GF-D8 (cell line): Measurements from ENCODE around the gene ATN1.
A peak's percentile ranks its signal among the peaks of the same experiment; 100 is the strongest.
"Not testable (repeated sequence)": the region's sequence is repeated elsewhere in the genome, so short reads cannot be mapped to it uniquely, and the experiment has no call there.

Experiments used
- DNase-seq: peaks from one replicate; lab custom pipeline; 2025; lab: John Stamatoyannopoulos, UW

The ATN1 gene, protein sequence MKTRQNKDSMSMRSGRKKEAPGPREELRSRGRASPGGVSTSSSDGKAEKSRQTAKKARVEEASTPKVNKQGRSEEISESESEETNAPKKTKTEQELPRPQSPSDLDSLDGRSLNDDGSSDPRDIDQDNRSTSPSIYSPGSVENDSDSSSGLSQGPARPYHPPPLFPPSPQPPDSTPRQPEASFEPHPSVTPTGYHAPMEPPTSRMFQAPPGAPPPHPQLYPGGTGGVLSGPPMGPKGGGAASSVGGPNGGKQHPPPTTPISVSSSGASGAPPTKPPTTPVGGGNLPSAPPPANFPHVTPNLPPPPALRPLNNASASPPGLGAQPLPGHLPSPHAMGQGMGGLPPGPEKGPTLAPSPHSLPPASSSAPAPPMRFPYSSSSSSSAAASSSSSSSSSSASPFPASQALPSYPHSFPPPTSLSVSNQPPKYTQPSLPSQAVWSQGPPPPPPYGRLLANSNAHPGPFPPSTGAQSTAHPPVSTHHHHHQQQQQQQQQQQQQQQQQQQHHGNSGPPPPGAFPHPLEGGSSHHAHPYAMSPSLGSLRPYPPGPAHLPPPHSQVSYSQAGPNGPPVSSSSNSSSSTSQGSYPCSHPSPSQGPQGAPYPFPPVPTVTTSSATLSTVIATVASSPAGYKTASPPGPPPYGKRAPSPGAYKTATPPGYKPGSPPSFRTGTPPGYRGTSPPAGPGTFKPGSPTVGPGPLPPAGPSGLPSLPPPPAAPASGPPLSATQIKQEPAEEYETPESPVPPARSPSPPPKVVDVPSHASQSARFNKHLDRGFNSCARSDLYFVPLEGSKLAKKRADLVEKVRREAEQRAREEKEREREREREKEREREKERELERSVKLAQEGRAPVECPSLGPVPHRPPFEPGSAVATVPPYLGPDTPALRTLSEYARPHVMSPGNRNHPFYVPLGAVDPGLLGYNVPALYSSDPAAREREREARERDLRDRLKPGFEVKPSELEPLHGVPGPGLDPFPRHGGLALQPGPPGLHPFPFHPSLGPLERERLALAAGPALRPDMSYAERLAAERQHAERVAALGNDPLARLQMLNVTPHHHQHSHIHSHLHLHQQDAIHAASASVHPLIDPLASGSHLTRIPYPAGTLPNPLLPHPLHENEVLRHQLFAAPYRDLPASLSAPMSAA (N-terminal part only)

DNA sequence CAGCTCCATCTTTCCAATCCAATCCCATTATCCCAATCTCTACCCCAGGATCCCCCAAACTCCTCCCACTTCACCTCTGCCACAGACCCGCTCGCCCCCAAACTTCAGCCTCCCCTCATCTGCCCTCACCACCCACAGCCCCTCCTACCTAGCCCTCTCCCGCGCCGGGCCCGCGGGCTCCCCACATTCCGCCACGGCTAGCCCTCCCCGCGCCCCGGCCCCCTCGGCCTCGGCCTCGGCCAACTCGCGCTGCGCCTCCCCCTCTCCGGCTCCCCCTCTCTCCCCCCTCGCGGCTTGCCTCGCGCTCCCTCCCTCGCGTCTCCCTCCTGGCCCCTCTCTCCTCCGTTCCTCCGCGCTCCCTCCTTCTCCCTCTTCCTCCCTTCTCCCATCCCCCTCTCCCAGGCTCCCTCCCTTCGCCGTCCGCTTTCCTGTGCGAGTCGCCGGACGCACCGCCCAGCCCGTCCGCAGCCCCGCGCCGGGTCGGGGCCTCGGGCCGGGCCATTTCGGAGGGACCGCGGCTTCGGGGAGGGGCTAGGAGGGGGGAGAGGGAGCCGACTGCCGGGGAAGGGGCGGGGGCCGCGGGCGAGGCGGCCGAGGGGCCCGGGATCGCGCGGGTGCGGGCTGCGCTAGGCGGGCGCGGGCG, at the start of gene ATN1:
Gene ATN1 (plus strand): TSS at position 581 of the 643 bp plus-strand sequence. CDS start 6,043 bp downstream, outside the sequence.
- DNase-seq: peak; percentile 26

DNA sequence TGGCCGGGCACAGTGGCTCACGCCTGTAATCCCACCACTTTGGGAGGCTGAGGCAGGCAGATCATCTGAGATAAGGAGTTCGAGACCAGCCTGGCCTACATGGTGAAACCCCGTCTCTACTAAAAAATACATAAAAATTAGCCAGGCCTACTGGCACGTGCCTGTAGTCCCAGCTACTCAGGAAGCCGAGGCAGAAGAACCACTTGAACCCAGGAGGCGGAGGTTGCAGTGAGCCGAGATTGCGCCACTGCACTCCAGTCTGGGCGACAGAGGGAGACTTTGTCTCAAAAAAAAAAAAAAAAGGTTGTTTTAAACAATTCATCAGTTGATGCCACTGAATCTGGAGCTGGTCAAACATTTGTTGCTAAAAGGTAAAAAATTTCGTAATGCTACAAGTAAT, 47.9 kb upstream of the ATN1 start:
- DNase-seq: not testable (repeated sequence)

DNA sequence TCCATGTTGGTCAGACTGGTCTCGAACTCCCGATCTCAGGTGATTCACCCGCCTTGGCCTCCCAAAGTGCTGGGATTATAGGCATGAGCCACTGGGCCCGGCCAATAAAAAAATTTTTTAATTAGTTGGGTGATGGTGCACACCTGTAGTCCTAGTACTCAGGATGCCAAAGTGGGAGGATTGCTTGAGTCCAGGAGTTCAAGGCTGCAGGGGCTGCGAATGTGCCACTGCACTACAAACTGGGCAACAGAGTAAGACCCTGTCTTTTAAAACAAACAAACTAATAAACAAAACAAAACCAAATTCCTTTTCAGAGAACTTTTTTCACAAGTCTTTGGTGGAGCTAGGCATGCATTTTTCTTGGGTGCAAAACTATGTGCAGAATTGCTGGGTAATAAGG, 44.5 kb upstream of the ATN1 start:
- no peak for DNase-seq

DNA sequence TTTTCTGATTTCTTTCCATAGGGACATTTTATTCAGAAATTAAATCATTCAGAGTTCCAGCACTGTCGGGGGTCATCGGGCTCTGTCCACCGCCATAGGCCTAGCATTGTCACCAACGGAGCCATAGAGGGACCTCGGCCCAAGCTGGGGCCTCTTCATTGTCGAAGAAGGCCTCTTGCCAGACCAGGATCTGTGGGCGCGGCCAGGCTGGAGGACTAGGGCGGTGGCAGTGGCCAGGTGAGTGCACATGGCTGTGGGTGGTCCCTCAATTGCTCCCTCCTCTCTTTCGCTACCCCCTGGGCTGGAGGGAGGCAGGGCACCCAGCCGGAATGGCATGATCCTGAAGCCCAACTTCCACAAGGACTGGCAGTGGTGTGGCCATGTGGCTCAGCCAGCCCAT, 44.1 kb upstream of the ATN1 start:
- no peak for DNase-seq

DNA sequence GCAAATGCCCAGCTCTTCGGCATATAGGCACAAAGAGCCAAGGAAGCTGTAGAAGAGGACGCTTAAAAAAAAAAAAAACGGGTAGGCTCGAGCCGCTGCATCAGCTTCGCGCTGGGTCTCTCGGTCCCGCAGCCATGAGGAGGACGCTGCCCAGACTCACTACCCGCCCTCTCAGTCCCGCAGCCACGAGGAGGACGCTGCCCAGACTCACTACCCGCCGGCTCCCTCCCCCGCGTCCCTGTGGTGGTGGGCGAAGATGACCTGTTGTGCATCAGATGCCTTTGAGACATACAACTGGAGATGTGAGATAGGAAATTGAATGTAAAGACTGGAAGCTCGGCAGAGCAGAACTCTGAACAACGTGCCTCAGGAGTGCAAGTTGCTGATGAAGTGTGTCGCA, 43.2 kb upstream of the ATN1 start:
- DNase-seq: no peak

DNA sequence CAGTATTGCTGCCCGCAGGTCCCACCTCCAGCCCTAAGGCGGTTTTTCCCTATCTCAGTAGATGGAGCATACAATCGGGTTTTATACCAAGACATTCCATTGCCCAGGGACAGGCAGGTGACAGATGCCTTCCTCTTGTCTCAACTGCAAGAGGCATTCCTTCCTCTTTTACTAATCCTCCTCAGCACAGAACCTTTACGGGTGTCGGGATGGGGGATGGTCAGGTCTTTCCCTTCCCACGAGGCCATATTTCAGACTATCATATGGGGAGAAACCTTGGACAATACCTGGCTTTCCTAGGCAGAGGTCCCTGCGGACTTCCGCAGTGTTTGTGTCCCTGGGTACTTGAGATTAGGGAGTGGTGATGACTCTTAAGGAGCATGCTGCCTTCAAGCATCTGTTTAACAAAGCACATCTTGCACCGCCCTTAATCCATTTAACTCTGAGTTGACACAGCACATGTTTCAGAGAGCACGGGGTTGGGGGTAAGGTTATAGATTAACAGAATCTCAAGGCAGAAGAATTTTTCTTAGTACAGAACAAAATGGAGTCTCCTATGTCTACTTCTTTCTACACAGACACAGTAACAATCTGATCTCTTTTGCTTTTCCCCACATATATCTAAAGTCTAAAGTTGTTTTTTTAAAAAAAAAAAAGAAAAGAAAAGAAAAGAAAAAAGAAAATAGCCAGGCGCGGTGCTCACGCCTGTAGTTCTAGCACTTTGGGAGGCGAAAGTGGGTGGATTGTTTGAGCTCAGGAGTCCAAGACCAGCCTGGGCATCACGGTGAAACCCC, 41.4 kb upstream of the ATN1 start:
- DNase-seq: not testable (repeated sequence)

DNA sequence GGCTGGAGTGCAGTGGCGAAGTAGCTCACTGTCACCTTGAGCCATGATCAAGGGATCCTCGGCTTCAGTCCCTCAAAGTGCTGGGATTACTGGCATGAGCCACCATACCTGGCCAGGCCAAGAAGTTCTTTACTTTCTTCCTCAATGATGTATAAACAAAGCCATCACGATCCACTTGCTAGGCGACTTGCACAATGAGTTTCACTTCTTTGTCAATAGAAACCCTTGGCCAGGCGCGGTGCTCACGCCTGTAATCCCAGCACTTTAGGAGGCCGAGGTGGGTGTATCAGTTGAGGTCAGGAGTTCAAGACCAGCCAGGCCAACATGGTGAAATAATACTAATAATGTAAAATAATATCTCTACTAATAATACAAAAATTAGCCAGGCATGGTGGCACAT, 40.3 kb upstream of the ATN1 start:
- DNase-seq: no peak

DNA sequence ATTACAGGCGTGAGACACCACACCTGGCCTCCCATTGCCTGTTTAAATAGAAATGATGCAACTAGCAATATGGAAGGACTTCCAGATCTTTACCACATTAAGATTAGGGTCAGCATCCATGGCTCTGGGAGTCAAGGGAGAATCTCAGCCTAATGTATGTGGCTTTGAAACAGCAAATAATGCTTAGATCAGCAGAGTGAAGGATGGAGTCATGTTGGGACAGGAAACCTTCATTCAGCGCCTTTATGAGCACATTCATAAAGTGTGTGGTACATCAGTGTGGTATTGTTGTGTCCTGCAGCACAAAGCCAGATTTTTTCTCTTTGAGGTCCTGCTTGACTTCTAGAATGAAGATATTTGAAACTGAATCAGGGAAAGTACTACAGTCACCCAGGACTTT, 39.4 kb upstream of the ATN1 start:
- DNase-seq: no peak

DNA sequence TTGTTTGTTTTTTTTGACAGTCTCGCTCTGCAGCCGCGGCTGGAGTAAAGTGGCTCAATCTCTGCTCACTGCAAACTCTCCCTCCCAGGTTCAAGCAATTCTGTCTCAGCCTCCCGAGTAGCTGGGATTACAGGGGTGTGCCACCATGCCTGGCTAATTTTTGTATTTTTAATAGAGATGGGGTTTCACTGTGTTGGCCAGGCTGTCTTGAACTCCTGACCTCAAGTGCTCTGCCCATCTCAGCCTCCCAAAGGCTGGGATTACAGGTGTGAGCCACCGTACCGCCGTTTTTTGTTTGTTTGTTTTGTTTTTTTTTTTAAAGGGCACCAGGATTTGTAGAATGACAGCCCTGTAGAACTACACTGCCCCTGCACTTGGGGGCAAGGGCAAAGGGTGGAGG, 39.0 kb upstream of the ATN1 start:
- DNase-seq: not testable (repeated sequence)

DNA sequence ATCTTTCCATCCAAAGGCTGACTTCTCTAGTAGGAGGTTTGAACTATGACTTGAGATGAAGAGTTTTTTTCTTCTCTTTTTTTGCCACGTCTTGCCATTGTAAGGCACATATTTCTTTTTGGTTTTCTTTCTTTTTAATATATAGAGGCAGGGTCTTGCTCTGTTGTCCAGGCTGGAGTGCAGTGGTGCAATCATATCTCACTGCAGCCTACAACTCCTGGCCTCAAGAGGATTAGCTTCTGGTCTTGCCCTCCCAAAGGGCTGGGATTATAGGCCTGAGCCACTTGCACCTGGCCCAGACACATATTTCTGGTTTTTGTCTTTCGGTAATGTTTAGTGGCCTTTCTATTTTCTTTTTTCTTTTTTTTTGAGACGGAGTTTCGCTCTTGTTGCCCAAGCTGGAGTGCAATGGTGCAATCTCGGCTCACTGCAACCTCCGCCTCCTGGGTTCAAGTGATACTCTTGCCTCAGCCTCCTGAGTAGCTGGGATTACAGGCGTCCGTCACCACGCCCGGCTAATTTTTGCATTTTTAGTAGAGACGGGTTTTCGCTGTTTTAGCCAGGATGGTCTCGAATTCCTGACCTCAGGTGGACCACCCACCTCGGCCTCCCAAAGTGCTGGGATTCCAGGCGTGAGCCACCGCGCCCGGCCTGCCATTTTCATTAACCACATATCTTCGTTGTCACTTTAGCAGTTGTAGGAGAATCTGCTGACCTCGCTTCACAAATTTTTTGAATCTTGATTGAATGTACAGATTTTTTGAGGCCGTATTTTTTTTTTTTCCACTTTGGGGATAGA, 37.8 kb upstream of the ATN1 start:
- not testable (repeated sequence) for DNase-seq

DNA sequence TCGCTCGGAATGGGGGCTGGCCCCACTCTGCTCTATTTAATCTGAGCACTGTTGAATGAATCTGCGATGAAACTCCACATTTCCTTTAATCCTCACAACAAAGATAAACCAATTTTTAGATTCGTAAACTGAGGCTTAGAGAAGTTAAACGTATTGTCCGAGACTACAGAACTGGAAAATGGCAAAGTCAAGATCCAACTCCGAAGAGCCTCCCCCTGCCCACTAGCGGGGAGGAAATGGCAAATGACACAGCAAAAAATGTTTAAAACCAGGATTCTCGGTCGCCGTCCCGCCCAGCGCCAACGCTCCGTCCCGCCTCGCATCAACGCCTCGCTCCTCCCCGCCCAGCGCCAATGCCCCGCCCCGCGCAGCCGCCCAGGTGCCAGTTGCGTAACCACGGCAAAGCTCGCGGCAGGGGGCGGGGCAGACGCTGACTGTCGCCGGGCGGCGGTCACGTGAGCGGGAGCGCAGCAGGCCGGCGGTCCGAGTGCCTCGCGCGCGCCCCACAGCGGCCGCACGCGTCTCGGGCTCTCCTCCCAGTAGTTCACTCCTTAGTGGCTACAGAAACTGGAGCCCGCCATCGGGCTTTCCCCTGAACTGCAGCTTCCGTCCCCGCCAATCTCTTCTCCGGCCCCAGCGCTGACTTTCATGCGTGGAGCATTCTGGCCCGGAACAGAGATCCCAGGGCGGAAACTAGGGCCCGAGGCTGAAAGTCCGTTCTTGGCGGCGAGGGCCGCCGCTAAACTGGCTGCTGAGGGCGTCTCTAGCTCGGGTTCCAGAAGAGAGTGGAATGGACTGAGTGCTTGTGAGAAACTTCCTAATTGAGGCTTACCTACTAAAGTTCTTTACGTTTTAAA, 36.7 kb upstream of the ATN1 start:
- DNase-seq: peak; percentile 90

DNA sequence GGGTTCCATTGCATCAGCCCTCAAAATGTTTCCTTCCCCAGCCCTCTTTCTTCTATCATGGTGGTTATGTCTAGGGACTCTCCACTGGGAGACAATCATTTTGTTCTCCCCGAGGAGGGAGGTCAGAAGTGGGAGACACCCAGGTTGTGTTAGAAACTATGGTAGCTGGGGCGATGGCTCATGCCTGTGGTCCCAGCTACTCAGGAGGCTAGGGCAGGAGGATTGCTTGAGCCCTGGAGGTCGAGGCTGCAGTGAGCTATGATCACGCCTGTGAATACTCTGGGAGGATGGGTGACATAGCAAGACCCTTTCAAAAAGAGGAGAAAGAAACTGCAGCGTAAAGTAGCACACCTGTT, 36.1 kb upstream of the ATN1 start:
- no peak for DNase-seq

DNA sequence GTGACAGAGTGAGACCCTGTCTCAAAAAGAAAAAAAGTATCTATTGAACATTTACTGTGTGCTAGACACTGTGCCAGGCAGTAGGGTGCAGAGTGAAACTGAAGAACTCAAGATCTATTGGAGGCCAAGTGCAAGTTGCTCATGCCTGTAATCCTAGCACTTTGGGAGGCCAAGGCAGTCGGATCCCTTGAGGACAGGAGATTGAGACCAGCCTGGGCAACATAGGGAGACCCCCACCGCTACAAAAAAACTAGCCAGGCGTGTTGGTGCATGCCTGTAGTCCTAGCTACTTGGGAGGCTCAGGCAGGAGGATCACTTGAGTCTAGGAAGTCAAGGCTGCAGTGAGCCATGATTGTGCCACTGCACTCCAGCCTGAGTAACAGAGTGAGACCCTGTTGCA, 35.1 kb upstream of the ATN1 start:
- not testable (repeated sequence) for DNase-seq

DNA sequence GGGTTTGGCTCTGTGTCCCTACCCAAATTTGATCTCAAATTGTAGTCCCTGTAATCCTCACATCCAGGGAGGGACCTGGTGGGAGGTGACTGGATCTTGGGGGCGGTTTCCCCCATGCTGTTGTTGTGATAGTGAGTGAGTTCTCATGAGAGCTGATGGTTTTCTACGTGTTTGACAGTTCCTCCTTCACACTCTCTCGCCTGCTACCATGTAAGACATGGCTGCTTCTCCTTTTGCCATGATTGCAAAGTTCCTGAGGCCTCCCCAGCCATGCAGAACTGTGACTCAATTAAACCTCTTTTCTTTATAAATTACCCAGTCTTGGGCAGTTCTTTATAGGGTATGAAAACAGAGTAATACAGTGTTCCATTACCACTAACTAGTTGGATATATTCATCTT, 33.4 kb upstream of the ATN1 start:
- no peak for DNase-seq

DNA sequence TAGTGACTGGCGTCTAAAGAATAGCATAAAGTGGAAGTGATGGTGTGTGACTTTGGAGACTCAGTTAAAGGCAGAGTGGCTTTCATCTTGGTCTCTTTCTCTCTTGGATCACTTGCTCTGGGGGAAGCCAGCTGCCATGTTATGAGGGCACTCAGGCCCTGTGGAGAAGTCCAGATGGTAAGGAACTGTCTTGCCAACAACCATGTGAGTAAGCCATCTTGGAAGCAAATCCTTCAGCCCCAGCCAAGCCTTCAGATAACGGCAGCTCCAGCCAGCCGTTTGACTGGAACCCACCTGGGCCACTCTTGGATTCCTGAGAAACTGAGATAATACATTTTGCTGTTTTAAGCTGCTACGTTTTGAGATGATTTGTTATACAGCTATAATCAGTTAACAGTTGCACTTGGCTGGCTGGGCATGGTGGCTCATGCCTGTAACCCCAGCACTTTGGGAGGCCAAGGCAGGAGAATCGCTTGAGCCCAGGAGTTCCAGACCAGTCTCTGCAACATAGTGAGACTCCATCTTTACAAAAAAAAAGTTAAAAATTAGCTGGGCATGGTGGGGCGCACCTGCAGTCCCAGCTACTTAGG, 30.8 kb upstream of the ATN1 start:
- no peak for DNase-seq

DNA sequence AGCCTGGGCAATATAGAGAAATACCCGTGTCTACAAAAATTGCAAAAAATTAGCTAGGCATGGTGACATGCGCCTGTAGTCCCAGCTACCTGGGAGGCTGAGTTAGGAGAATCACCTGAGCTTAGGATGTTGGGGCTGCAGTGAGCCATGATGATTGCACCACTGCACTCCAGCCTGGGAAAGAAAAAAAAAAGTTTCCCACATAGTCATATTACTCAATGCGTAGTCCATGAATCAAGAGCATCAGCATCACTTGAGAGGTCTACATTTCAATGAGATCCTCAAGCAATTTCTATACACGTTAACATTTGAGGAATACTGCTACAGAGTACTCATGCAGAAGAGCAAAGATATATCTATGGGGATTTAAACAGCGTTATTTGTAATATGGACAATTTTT, 28.3 kb upstream of the ATN1 start:
- DNase-seq: no peak

DNA sequence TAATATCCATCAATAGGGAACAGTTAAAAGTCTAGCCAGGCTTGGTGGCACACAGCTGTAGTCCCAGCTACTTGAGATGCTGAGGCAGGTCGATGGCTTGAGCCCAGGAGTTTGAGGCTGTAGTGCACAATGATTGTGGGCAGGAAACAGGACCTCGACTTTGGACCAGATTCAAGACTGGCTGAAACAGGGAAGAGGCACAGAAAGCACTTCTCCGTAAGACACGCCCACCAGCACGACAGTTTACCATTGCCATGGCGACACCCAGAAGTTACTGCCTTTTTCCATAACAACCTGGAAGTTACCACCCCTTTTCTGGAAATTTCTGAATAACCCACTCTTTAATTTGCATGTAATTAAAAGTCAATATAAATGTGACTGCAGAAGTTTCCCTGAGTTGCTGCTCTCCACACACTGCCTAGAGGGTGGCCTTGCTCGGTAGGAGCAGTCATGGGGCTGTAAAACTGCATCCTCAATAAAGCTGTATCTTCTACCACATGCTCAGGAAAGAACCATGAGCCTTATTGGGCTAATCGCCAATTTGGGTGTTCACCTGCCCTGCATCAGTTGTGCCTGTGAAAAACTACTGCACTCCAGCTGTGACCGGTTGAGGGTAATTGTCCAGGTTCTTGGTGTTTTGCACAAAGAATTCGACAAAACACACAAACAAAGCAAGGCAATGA, 27.8 kb upstream of the ATN1 start:
- peak; percentile 84 for DNase-seq

DNA sequence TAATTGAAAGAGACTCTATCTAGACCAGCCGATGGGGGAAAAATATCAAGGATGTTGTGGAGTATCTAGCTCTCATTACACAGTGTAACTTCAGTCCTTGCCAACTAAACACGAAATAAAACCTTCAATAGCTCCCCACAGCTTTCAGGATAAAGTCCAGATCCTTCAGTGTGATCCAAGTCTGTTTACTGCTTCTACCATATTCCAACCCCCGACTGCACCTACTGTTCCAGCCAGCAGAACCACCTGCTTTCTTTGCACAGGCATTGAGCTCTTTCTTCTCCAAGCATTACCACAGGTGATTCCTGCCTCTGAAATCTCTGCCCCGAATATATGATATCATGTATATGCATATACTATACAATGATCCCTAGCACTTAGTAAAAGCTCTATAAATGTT, 25.3 kb upstream of the ATN1 start:
- no peak for DNase-seq

DNA sequence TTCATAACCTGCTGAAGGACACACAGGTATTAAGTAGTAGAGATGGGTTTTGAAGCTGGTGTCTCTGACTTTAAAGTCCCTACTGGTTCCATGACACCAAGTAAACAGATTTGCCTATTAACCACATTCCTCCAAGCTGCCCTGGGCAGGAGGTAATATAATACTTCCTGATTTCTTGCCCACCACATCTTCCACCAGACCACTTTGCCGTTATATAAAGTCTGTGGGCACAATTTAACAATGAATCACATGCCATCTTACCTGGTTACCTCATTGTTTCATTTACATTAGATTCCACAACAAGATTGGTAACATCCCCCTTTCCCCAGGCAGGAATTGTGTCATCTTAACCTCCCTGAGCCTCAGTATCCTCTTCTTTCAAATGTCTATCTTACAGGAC, 24.0 kb upstream of the ATN1 start:
- peak; percentile 78 for DNase-seq
